ENCODE data around the gene POU2F2.
"Not testable (repeated sequence)": the region's sequence is repeated elsewhere in the genome, so short reads cannot be mapped to it uniquely, and the experiment has no call there.

The POU2F2 gene

GRCh38 chr19:42066075-42066754, 66.0 kb downstream of the POU2F2 start:
- no peak for DNase-seq (ENCODE audit: insufficient read length, low spot score)
- FAIRE-seq = no peak

DNA sequence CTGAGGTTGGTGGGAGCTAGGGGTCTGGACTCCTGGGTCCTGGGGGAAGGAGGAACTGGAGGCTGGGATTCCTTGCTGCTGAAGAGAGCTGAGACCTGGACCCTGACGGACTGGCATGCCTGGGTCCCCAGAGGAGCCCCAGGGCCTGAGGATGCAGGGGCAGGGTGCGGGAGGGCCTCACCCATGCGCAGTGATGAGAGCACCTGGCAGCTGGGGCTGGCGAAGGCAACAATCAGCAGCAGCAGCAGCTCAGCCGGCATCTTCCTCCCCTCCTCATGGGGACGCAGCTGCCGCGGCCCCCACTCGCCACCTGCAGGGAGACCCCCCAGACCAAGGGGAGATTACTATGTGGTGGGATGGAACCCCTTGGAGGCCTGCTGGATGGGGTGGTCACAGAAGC, 66.7 kb downstream of the POU2F2 start:
- FAIRE-seq (no peak), DNase-seq (ENCODE audit: insufficient read length, low spot score) (no peak)

- no peak for DNase-seq (ENCODE audit: insufficient read length, low spot score)
- no peak for FAIRE-seq
Observed at GRCh38 chr19:42065051-42065450, 67.2 kb downstream of the POU2F2 start.

DNA sequence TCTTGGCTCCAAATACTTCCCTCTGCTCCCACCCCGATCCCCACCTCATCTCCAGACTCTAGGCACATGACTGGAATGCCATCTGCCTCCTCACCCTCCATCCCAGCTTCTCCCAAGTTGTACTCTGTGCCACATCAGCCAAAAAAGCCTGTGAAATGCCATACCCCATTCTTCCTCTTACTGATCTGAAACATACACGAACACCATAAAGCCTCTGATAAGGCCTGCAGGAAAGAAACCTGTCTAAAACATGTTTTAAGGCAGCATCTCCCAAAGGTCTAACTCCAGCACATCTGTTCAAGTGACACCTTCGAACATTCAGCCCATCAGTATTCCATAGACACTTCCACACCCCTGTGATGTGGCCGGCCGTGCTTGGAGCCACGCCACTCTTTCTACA, 67.8 kb downstream of the POU2F2 start:
- DNase-seq (ENCODE audit: insufficient read length, low spot score) = no peak
- FAIRE-seq = no peak

GRCh38 chr19:42062381-42062780, 69.9 kb downstream of the POU2F2 start:
- no peak for DNase-seq (ENCODE audit: insufficient read length, low spot score)
- no peak for FAIRE-seq

DNA sequence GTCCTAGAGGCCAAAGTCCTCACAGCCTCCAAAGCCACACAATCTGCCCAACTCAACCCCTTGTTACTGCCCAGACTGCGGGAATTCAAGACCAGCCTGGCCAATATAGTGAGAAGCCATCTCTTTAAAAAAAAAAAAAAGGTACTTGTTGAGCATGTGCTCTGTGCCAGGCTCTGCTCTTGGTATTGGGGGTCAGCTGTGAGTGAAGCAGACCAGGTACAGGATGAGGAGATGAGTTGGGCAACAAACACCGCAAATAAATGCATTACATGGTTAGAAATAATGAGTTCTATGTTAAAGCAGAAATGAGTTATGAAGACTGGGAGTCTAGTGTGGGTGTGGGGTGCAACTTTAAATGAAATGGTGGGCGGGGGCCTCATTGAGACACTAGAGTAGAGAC, 72.1 kb downstream of the POU2F2 start:
- DNase-seq (ENCODE audit: insufficient read length, low spot score) (no peak), FAIRE-seq (no peak)

DNA sequence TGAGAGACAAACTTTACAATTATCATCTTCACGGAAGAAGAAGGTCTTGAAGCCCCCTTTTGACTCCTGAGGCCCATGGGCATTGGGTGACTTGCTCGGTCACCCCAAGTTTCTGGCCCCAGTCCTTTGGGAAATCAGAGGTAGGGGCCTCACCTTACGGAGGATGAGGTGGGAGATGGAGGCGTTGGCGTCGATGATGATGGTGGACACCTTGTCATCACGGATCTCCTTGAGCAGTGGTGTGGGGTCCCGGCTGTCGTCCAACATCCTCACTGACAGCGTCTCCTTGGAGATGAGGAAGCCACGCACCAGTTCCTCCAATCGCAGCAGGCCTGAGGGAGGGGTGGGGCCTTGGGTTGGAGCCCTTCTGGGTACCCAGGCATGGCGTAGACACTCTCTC, 73.0 kb downstream of the POU2F2 start:
- FAIRE-seq = no peak

GRCh38 chr19:42057846-42058245, 74.4 kb downstream of the POU2F2 start:
- DNase-seq (ENCODE audit: insufficient read length, low spot score) (no peak), FAIRE-seq (no peak)

More for the DNA sequence above, 73.0 kb downstream of the POU2F2 start:
- DNase-seq (ENCODE audit: insufficient read length, low spot score) = no peak

GRCh38 chr19:42054205-42054604, 78.0 kb downstream of the POU2F2 start:
- DNase-seq (ENCODE audit: insufficient read length, low spot score) (no peak), FAIRE-seq (no peak)

GRCh38 chr19:42053037-42053935, 79.0 kb downstream of the POU2F2 start:
- DNase-seq (ENCODE audit: insufficient read length, low spot score) (no peak), FAIRE-seq (no peak)

- DNase-seq (ENCODE audit: insufficient read length, low spot score) (no peak), FAIRE-seq (no peak)
Observed at GRCh38 chr19:42052241-42052863, 79.9 kb downstream of the POU2F2 start.

GRCh38 chr19:42051166-42052115, 80.8 kb downstream of the POU2F2 start:
- FAIRE-seq (no peak), DNase-seq (ENCODE audit: insufficient read length, low spot score) (no peak)

- FAIRE-seq (no peak), DNase-seq (ENCODE audit: insufficient read length, low spot score) (no peak)
Observed at GRCh38 chr19:42048992-42049391, 83.3 kb downstream of the POU2F2 start.

DNA sequence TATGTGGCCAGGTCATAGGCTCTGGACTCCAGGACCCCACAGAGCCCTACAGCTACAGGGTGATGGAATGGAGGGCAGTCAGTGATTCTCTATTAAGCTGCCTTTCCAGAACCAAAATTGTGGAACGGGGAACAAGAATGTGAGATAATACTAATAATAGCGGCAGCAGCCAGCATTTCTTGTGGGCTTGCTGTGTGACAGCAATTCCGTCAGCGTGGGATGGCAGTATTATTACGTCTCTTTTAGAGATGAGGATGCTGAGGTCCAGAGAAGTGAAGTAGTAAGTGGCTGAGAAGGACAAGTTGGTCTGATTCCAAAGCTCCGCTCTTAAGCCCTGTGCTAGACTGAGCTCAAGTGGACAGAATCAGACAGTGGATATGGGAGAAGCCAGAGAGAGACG, 86.7 kb downstream of the POU2F2 start:
- DNase-seq (ENCODE audit: insufficient read length, low spot score) = no peak
- no peak for FAIRE-seq

- no peak for FAIRE-seq
- no peak for DNase-seq (ENCODE audit: insufficient read length, low spot score)
Observed at GRCh38 chr19:42042455-42043170, 89.6 kb downstream of the POU2F2 start.

DNA sequence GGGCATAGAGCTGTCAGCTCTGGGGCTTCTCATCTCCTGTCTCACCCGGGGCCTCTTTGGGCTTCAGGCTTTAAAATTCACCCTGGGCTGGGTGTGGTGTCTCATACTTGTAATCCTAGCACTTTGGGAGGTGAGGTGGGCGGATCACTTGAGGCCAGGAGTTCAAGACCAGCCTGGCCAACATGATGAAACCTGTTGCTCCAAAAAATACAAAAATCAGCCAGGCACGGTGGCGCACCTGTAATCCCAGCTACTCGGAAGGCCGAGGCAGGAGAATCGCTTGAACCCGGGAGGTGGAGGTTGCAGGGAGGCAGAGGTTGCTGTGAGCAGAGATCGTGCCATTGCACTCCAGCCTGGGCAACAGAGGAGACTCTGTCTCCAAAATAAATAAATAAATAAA, 91.8 kb downstream of the POU2F2 start:
- not testable (repeated sequence) for FAIRE-seq; DNase-seq (ENCODE audit: insufficient read length, low spot score)

DNA sequence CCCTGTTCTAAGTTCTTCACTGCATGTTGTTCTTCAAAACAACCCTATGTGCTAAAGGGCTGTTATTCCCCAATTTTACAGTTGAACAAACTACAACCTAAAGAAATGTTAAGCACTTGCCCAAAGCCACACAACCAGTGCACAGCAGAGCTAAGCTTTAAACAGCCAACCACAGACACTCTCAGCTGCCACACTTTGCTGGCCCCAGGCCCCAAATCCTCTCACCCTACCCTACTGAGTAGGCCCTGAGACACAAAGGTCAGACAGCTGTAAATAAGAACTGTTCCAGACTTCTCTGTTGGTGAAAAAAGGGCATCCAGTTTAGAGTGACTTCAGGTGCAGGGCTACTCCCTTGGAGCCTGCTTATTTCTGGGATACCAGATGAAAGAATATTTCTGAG, 92.2 kb downstream of the POU2F2 start:
- FAIRE-seq (no peak), DNase-seq (ENCODE audit: insufficient read length, low spot score) (no peak)

DNA sequence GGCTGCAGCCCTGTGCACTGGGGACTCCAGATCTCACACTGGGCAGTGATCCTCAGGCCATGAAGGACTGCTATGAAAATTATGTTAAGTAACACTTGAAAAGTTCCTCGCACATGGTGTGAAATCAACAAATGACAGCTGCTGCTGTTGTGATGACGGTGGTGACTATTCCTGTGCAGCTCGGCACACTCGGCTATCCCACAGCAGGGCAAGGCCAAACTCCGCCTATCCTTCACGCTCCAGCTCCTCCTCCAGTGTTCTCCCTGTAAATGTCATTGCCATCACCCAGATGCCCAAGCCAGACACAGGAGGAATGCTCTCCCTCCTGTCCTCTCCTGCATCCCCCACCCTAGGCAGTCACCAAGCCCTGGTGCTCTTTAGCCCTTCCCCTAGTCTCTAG, 93.6 kb downstream of the POU2F2 start:
- FAIRE-seq = peak; percentile 9
- no peak for DNase-seq (ENCODE audit: insufficient read length, low spot score)

- no peak for DNase-seq (ENCODE audit: insufficient read length, low spot score)
- no peak for FAIRE-seq
Observed at GRCh38 chr19:42037649-42038048, 94.6 kb downstream of the POU2F2 start.
